ENCODE results near the gene FAM20A.

FAM20A gene

GRCh38 chr17:68608515-68609130 is 7.5 kb upstream of the FAM20A start:
- DNase-seq, result no peak

- no peak for DNase-seq
These were observed 5.5 kb upstream of the FAM20A start for GRCh38 chr17:68606451-68607307.

- no peak for DNase-seq
These were observed 4.7 kb upstream of the FAM20A start for GRCh38 chr17:68605914-68606313.

GRCh38 chr17:68603656-68604055 is 2.5 kb upstream of the FAM20A start:
- DNase-seq, result no peak

GRCh38 chr17:68603027-68603426 is 1.9 kb upstream of the FAM20A start:
- DNase-seq, result no peak

GRCh38 chr17:68602289-68602688 is 1.1 kb upstream of the FAM20A start:
- no peak for DNase-seq

- DNase-seq, result no peak
These were observed 560 bp upstream of the FAM20A start for GRCh38 chr17:68601565-68602288.

- DNase-seq, result no peak
These were observed 868 bp downstream of the FAM20A start for GRCh38 chr17:68600067-68600930.

- no peak for DNase-seq
These were observed 1.6 kb downstream of the FAM20A start for GRCh38 chr17:68599552-68600066.

- no peak for DNase-seq
These were observed 2.1 kb downstream of the FAM20A start for GRCh38 chr17:68599091-68599490.

GRCh38 chr17:68598545-68598961 is 2.6 kb downstream of the FAM20A start:
- DNase-seq, result no peak

GRCh38 chr17:68598074-68598473 is 3.1 kb downstream of the FAM20A start:
- DNase-seq, result no peak

GRCh38 chr17:68596411-68596945 is 4.7 kb downstream of the FAM20A start:
- DNase-seq, result no peak

- no peak for DNase-seq
These were observed 5.2 kb downstream of the FAM20A start for GRCh38 chr17:68595986-68596385.

- no peak for DNase-seq
These were observed 5.7 kb downstream of the FAM20A start for GRCh38 chr17:68595496-68595895.

- DNase-seq, result no peak
These were observed 6.6 kb downstream of the FAM20A start for GRCh38 chr17:68594552-68594951.

- no peak for DNase-seq
These were observed 8.2 kb downstream of the FAM20A start for GRCh38 chr17:68592682-68593641.

- no peak for DNase-seq
These were observed 9.2 kb downstream of the FAM20A start for GRCh38 chr17:68592009-68592408.

- no peak for DNase-seq
These were observed 9.6 kb downstream of the FAM20A start for GRCh38 chr17:68591583-68591982.

GRCh38 chr17:68589086-68589485 is 12.1 kb downstream of the FAM20A start:
- no peak for DNase-seq

GRCh38 chr17:68588362-68588761 is 12.8 kb downstream of the FAM20A start:
- DNase-seq, result no peak
